ENCODE data around the gene C1QL1. TPM values are rescaled to one million over a fixed set of nuclear protein-coding genes. Genes with fewer than 3 reads are reported as not detected.

The C1QL1 gene
- total and polyA plus RNA-seq, 7 experiments from 2014 or later, result 0.29 TPM; not detected in 6

- ChIA-PET CTCF (interaction anchor here (0.7 kb wide), 1 partner anchor 32 kb away, joined by 5 read pairs; no protein-coding TSS in a partner anchor), POLR2A (no interaction called here)
- H3K4me1 ChIP-seq (ENCODE audit: control insufficient read depth in 2 of 2, insufficient read depth in 2 of 2, low read length in 2 of 2), result no peaks in the 10 kb centered on the region
- no peak overlapping the region for H3K4me3 Mint-ChIP-seq
- no peak overlapping the region for H3K27ac ChIP-seq (ENCODE audit: low read depth, low read length)
- no peak overlapping the region for H3K27ac Mint-ChIP-seq
- H3K36me3 Mint-ChIP-seq, result peaks cover 0 to 8% (median 0%) of the 10 kb centered on the region in 5 donors
- no peaks in the 10 kb centered on the region for H3K9me3 ChIP-seq (ENCODE audit: control insufficient read depth in 2 of 3, low read length in 3 of 3)
- H3K27me3 ChIP-seq (ENCODE audit: control insufficient read depth in 2 of 2, insufficient read depth in 2 of 2, low read length in 2 of 2), result no peaks in the 10 kb centered on the region
- ATAC-seq, result no peak
- DNase-seq, result no peak
- intact Hi-C loops (cut with micrococcal nuclease), result no loop called here
- H3K4me3 ChIP-seq (ENCODE audit: low read length), result no peak overlapping the region
- no peaks in the 10 kb centered on the region for H3K4me1 Mint-ChIP-seq
- peaks cover 0 to 33% (median 18%) of the 10 kb centered on the region in 5 donors for H3K27me3 Mint-ChIP-seq
- no peaks in the 10 kb centered on the region for H3K36me3 ChIP-seq (ENCODE audit: control insufficient read depth in 2 of 3, insufficient read depth in 3 of 3, low read length in 3 of 3)
- H3K9me3 Mint-ChIP-seq, result no peaks in the 10 kb centered on the region
These were observed 44.0 kb downstream of the C1QL1 start for GRCh38 chr17:44924107-44924544.

GRCh38 chr17:44922746-44923470, 45.2 kb downstream of the C1QL1 start:
- Mint-ChIP-seq H3K4me3 (no peak overlapping the region), H3K27ac (no peak overlapping the region), H3K4me1 (no peaks in the 10 kb centered on the region), H3K9me3 (no peaks in the 10 kb centered on the region), H3K27me3 (peaks cover 0 to 40% (median 18%) of the 10 kb centered on the region in 5 donors), H3K36me3 (peaks cover 0 to 8% (median 0%) of the 10 kb centered on the region in 5 donors)
- no peaks in the 10 kb centered on the region for H3K4me1 ChIP-seq (ENCODE audit: control insufficient read depth in 2 of 2, insufficient read depth in 2 of 2, low read length in 2 of 2)
- ChIA-PET CTCF (interaction anchor here (0.6 kb wide), 1 partner anchor 12 kb away, joined by 3 read pairs; no protein-coding TSS in a partner anchor), POLR2A (no interaction called here)
- H3K4me3 ChIP-seq (ENCODE audit: low read length), result no peak overlapping the region
- H3K27ac ChIP-seq (ENCODE audit: low read depth, low read length), result no peak overlapping the region
- no peaks in the 10 kb centered on the region for H3K9me3 ChIP-seq (ENCODE audit: control insufficient read depth in 2 of 3, low read length in 3 of 3)
- H3K27me3 ChIP-seq (ENCODE audit: control insufficient read depth in 2 of 2, insufficient read depth in 2 of 2, low read length in 2 of 2), result no peaks in the 10 kb centered on the region
- H3K36me3 ChIP-seq (ENCODE audit: control insufficient read depth in 2 of 3, insufficient read depth in 3 of 3, low read length in 3 of 3), result no peaks in the 10 kb centered on the region
- ATAC-seq, result no peak
- intact Hi-C loops (cut with micrococcal nuclease), result no loop called here
- no peak for DNase-seq

GRCh38 chr17:44922136-44922535, 46.0 kb downstream of the C1QL1 start:
- ChIA-PET POLR2A (no interaction called here), CTCF (interaction anchor here (2.6 kb wide), 1 partner anchor 177 kb away, joined by 12 read pairs; no protein-coding TSS in a partner anchor)
- Histone ChIP-seq H3K36me3 (ENCODE audit: control insufficient read depth in 2 of 3, insufficient read depth in 3 of 3, low read length in 3 of 3) (no peaks in the 10 kb centered on the region), H3K9me3 (ENCODE audit: control insufficient read depth in 2 of 3, low read length in 3 of 3) (no peaks in the 10 kb centered on the region), H3K27me3 (ENCODE audit: control insufficient read depth in 2 of 2, insufficient read depth in 2 of 2, low read length in 2 of 2) (no peaks in the 10 kb centered on the region), H3K27ac (ENCODE audit: low read depth, low read length) (no peak overlapping the region), H3K4me3 (ENCODE audit: low read length) (no peak overlapping the region), H3K4me1 (ENCODE audit: control insufficient read depth in 2 of 2, insufficient read depth in 2 of 2, low read length in 2 of 2) (no peaks in the 10 kb centered on the region)
- ATAC-seq (no peak), DNase-seq (no peak)
- Mint-ChIP-seq H3K4me1 (no peaks in the 10 kb centered on the region), H3K4me3 (no peak overlapping the region), H3K36me3 (peaks cover 0 to 8% (median 0%) of the 10 kb centered on the region in 5 donors), H3K27me3 (peaks cover 0 to 44% (median 18%) of the 10 kb centered on the region in 5 donors), H3K27ac (no peak overlapping the region), H3K9me3 (no peaks in the 10 kb centered on the region)
- intact Hi-C loops (cut with micrococcal nuclease), result no loop called here

GRCh38 chr17:44921122-44921882, 46.8 kb downstream of the C1QL1 start:
- intact Hi-C loops (cut with micrococcal nuclease), result no loop called here
- no peaks in the 10 kb centered on the region for H3K27me3 ChIP-seq (ENCODE audit: control insufficient read depth in 2 of 2, insufficient read depth in 2 of 2, low read length in 2 of 2)
- H3K4me3 Mint-ChIP-seq, result no peak overlapping the region
- H3K9me3 Mint-ChIP-seq, result no peaks in the 10 kb centered on the region
- POLR2A ChIA-PET, result no interaction called here
- H3K36me3 ChIP-seq (ENCODE audit: control insufficient read depth in 2 of 3, insufficient read depth in 3 of 3, low read length in 3 of 3), result no peaks in the 10 kb centered on the region
- peaks cover 0 to 44% (median 19%) of the 10 kb centered on the region in 5 donors for H3K27me3 Mint-ChIP-seq
- no peaks in the 10 kb centered on the region for H3K4me1 Mint-ChIP-seq
- H3K9me3 ChIP-seq (ENCODE audit: control insufficient read depth in 2 of 3, low read length in 3 of 3), result no peaks in the 10 kb centered on the region
- CTCF ChIA-PET, result interaction anchor here (0.5 to 2.6 kb wide), 4 partner anchors 97 to 230 kb away, joined by 3 to 12 read pairs (median 3); no protein-coding TSS in a partner anchor
- H3K4me3 ChIP-seq (ENCODE audit: low read length), result no peak overlapping the region
- no peak for ATAC-seq
- no peak for DNase-seq
- H3K27ac Mint-ChIP-seq, result no peak overlapping the region
- no peak overlapping the region for H3K27ac ChIP-seq (ENCODE audit: low read depth, low read length)
- peaks cover 0 to 5% (median 0%) of the 10 kb centered on the region in 5 donors for H3K36me3 Mint-ChIP-seq
- no peaks in the 10 kb centered on the region for H3K4me1 ChIP-seq (ENCODE audit: control insufficient read depth in 2 of 2, insufficient read depth in 2 of 2, low read length in 2 of 2)

GRCh38 chr17:44920565-44920940, 47.5 kb downstream of the C1QL1 start:
- Histone ChIP-seq H3K36me3 (ENCODE audit: control insufficient read depth in 2 of 3, insufficient read depth in 3 of 3, low read length in 3 of 3) (no peaks in the 10 kb centered on the region), H3K27ac (ENCODE audit: low read depth, low read length) (no peak overlapping the region), H3K9me3 (ENCODE audit: control insufficient read depth in 2 of 3, low read length in 3 of 3) (no peaks in the 10 kb centered on the region), H3K4me1 (ENCODE audit: control insufficient read depth in 2 of 2, insufficient read depth in 2 of 2, low read length in 2 of 2) (no peaks in the 10 kb centered on the region), H3K27me3 (ENCODE audit: control insufficient read depth in 2 of 2, insufficient read depth in 2 of 2, low read length in 2 of 2) (no peaks in the 10 kb centered on the region), H3K4me3 (ENCODE audit: low read length) (no peak overlapping the region)
- no peaks in the 10 kb centered on the region for H3K9me3 Mint-ChIP-seq
- H3K4me3 Mint-ChIP-seq, result no peak overlapping the region
- ChIA-PET POLR2A (no interaction called here), CTCF (interaction anchor here (0.5 to 2.6 kb wide), 10 partner anchors 10 to 231 kb away, joined by 3 to 19 read pairs (median 4); no protein-coding TSS in a partner anchor)
- DNase-seq (no peak), ATAC-seq (no peak)
- H3K27me3 Mint-ChIP-seq, result peaks cover 0 to 44% (median 19%) of the 10 kb centered on the region in 5 donors
- peaks cover 0 to 3% (median 0%) of the 10 kb centered on the region in 5 donors for H3K36me3 Mint-ChIP-seq
- H3K27ac Mint-ChIP-seq, result no peak overlapping the region
- no peaks in the 10 kb centered on the region for H3K4me1 Mint-ChIP-seq
- intact Hi-C loops (cut with micrococcal nuclease), result loop anchor here (1.0 kb wide), 3 partner anchors 101 to 179 kb away; no protein-coding TSS in a partner anchor

GRCh38 chr17:44919885-44920564, 48.1 kb downstream of the C1QL1 start:
- no peaks in the 10 kb centered on the region for H3K9me3 ChIP-seq (ENCODE audit: control insufficient read depth in 2 of 3, low read length in 3 of 3)
- Mint-ChIP-seq H3K9me3 (no peaks in the 10 kb centered on the region), H3K27ac (no peak overlapping the region), H3K4me1 (no peaks in the 10 kb centered on the region), H3K4me3 (no peak overlapping the region), H3K36me3 (peaks cover 0 to 2% (median 0%) of the 10 kb centered on the region in 5 donors), H3K27me3 (peaks cover 0 to 44% (median 19%) of the 10 kb centered on the region in 5 donors)
- H3K27me3 ChIP-seq (ENCODE audit: control insufficient read depth in 2 of 2, insufficient read depth in 2 of 2, low read length in 2 of 2), result no peaks in the 10 kb centered on the region
- POLR2A ChIA-PET, result no interaction called here
- H3K36me3 ChIP-seq (ENCODE audit: control insufficient read depth in 2 of 3, insufficient read depth in 3 of 3, low read length in 3 of 3), result no peaks in the 10 kb centered on the region
- peak; percentile 92 for ATAC-seq
- CTCF ChIA-PET, result interaction anchor here (0.6 to 2.6 kb wide), 9 partner anchors 10 to 214 kb away, joined by 3 to 19 read pairs (median 5); no protein-coding TSS in a partner anchor
- no peaks in the 10 kb centered on the region for H3K4me1 ChIP-seq (ENCODE audit: control insufficient read depth in 2 of 2, insufficient read depth in 2 of 2, low read length in 2 of 2)
- H3K4me3 ChIP-seq (ENCODE audit: low read length), result no peak overlapping the region
- DNase-seq, result peak in 8 of 9 donors; percentile 20 to 65 (median 50)
- intact Hi-C loops (cut with micrococcal nuclease), result loop anchor here (1.0 kb wide), 3 partner anchors 101 to 179 kb away; no protein-coding TSS in a partner anchor
- no peak overlapping the region for H3K27ac ChIP-seq (ENCODE audit: low read depth, low read length)

Data from naive thymus-derived CD4-positive, alpha-beta T cell (primary cell).